PC-9 (cell line): ENCODE results near the gene IL12A.

Experiments used
- CTCF ChIP-seq: fragments of 200-600 bp; sonication (generic); conservative IDR thresholded peaks from 2 replicates; pipeline ENCODE4 v1.6.1; 2017; ENCODE audit warnings: mixed run types, antibody characterized with exemption, mild to moderate bottlenecking, moderate library complexity
- EZH2 ChIP-seq: fragments of 200-600 bp; sonication (generic); IDR thresholded peaks from 2 replicates; pipeline ENCODE4 v1.8.0; 2017; ENCODE audit warnings: antibody characterized with exemption, low read depth

DNA sequence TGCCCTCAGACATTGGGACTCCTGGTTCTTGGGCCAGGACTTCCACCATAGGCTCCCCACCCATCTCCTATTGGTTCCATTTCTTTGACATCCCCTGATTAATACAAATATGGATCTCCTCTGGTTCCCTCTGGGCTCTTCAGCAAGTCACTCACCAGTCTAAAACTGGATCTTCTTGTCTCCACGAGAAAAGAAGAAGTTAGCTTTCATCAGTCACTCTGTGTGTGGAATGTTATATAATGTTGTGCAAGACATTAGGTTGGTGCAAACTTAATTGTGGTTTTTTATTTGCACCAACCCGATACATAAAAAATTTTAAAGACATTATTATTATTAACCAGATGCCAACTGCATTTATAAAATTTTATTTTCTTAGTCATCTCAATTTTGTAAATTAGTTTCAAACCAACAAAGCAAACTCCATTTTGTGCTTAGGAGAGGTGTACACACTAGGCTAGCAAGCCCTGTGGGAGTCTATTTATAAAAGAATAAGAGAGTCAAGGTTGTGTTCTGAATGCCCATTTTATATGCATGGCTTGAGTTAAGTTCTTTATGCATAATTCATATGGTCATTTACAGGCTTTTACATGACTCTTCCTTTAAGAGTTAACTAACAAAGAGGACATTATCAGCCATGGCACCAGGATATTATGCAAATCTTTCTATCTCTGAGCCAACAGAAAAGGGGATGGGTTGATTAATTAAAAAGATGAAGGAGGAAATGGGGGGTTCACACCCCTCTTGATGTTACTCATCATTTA is 35.1 kb upstream of the IL12A start:
- TF ChIP-seq CTCF: no peak
- TF ChIP-seq EZH2: no peak
